RKO (cell line): ENCODE results near the gene ZFYVE28.
"Not testable (repeated sequence)": the region's sequence is repeated elsewhere in the genome, so short reads cannot be mapped to it uniquely, and the experiment has no call there.

Source experiments
- DNase-seq: peaks from one replicate; pipeline ENCODE4 v3.0.0-alpha.2; 2016; ENCODE audit warnings: low spot score

ZFYVE28 gene

DNA sequence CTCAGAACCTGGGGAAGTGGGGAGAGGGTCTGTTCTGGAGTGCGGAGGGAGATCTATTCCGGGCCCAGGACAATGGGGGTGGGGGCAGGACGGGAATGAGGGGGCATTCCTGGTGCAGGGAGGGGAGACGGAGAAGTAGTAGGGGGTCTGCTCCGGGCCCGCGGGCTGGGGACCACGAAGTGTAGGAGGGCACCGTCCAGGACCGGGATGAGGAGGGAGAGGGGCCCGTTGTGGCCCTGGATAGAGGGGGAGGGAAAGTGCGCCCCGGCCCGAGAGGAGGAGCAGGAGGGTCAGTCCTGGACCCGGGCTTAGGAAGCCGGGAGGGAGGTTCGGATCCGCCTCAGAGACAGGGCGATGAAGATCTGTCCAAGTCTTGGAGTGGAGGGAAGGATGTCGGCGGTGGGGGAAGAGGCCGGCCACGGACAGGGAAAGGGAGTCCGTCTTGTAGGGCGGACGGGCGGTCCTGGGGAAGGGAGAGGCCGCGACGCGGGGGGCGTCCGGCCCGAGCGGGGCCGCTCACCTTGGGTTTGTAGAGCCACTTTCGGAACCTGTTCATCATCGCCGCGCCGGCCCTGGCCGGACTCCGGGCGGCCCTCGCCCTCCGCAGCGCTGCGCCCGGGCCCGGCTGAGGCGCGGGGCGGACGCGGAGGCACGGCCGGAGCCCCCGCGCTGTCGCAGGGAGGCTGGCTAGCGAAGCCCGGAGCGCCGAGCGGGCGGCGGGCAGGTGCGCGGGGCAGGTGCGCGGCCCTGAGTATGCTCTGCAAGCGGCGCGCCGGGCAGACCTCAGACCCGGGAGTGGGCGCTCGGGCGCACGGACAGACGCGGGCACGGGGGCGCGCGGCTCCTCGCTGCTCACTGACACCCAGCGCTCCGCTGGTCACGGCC is at the start of gene ZFYVE28:
ZFYVE28 (minus strand) TSS at position 881 of the 885 bp plus-strand sequence; CDS start at position 559, 322 bp downstream.
- DNase-seq, result peak; percentile 57

DNA sequence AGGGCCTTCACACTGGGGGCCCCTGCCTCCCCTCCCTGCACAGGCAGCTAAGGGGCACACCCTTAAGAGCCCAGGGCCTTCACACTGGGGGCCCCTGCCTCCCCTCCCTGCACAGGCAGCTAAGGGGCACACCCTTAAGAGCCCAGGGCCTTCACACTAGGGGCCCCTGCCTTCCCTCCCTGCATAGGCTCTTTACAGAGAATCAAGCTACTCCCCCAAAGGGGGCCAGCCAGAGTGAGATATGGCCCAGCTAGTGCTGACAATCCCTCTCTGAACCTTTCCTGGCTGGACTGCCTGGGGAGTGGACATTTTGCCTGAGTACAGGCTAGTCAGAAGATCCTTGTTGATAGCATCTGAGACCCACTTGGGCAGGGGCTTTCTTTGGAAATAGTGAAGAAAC is 47.1 kb upstream of the ZFYVE28 start:
- DNase-seq, result not testable (repeated sequence)

DNA sequence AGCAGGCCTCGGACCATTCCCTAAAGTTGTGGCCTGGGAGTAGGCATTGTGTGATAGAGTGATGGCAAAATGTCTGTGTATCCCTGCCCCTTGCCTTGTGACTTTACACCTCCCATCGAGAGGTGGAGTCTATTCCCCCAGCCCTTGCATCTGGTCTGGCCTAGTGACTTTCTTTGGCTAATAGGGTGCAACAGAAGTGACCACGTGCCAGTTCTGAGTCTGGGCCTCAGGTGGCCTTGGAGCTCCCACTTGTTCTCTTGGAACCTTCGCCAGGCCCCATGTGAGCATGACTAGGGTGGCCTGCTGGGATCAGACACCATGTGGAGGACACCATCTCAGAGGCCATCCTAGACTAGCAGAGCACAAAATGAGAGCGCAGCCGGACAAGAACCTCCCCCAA is 46.6 kb upstream of the ZFYVE28 start:
- DNase-seq, result no peak

DNA sequence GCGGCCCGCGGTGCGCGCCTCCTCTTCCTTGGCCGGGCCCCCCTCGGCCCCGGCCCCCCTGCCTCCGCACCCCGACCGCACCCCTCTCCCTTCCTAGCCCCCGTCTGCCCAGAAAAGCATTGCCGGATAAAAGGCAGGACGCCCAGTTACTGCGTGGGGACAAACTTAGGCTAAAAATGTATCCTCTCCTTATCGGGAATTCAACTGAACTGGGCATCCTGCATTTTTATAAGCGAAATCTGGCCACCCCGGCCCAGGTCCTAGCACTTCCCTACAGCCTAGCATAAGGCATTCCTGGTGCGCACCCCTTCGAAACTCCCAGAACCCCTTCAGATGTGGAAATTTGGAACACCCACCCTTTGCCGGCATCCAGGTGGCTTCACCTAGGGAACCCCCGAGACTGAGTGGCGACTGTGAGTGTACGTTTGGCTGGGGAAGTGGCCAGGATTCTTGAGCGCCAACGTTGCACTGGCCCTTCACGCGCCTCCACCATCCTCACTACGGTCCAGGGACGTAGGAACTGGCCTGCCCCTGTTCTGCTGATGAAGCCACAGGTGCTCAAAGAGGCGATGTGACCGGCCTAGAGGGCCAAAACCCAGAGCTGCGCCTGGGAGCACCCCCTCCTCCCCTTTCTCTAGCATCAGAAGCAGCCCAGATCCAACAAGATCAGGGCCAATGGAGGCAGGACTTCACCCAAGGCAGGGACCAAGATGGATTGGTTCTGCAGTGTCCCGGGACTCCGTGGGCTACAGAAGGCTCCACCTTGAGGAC is 44.7 kb upstream of the ZFYVE28 start:
- DNase-seq, result no peak

DNA sequence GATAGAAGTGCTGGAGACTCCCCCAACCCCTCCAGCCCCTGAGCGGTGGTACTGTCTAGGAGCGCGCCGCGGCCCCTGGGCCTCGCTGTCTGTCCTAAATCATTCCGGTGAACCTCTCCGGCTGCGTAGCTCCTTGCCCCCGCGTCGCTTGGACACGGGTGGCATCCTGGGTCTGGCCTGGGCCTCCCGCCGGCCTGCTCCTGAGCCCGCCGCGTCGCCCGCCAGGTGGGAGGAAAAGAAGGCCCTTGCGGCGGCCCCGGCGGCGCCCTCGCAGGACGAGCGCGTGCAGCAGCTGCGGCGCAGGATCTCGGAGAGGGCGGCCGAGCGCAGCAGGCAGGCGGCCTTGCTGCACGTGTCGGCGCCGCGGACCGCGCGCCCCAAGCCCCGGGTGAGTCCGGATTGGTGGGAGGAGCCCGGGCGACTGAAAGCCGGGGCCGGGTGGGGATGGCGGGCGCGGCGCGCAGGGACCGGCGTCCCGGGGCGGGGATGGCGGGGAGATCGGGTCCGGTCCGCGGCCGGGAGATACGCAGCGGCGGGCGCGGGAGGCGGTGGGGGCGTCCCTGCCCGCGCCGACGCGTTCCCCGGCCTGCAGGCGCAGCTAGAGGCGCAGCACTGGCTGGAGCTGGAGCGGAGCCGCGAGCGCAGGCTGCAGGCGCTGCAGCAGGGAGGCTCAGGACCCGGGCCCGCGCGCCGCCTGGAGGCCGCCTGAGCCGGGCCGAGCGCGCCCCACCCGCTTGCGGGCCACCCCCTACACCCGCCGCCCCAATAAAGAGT is 44.0 kb upstream of the ZFYVE28 start:
- DNase-seq, result peak; percentile 80

DNA sequence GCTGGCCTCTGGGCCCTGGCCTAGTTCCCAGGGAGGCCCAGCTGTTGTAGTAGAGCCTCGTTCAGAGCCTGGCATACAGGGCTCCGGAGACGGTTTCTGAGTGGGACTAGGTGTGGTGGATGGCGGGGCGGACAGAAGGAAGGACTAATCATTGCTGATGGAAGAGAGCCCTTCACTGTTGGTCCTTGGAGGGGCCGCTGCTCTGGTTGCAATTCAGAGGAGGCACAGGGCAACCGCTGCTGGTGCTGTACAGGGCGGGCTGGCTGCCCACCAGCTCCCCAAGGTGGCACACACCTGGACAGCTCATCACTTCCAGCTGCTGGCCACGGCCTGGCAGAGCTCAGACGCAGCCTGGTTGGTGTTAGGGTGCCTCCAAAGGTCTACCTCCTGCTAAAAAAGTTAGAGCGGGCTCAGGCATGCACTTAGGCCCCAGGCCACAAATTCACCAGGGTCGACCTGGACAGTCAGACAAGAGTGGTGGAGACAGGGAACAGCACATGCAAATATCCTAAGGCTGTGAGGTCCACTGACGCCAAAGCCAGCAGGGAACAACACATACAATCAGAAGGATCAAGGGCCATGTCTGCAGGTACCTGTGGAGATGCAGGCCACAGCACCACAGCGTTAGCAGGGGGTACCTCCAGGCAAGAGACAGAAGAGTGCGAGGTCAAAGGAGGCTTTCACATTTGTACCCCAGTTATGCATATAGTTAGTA is 43.0 kb upstream of the ZFYVE28 start:
- DNase-seq, result no peak

DNA sequence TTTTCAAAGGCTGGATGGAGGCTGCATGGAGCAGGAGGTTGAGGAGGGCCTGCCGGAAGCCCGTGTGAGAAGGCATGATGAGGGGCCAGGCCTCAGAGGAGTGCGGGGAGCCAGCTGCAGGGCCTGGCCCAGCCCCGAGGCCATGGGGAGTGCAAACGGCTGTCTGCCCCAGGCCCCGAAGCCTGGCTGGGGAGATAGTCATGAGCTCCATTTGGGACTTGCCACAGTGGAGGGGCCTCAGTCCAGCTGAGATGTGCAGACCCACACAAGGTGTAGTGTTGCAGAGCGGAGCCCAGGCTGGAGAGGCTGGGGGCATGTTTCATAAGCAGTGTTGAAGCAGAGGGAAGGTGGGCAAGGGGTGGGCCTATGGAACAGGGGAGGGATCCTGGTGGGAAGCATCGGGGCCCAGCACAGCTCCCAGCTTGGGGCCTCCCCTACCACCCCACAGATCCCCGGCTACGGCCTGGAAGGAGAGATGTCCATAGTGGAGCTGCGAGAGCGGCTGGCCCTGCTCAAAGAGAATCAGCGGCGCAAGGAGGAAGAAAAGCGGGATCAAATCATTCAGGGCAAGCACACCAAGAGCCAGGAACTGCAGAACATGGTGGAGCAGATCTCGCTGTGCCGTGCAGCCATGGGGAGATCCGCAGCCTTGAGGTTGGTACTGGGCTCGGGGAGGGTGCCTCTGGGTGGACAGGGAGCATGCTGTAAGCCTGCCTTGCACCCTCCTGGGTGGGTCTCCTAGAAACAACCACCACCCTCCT is 41.3 kb upstream of the ZFYVE28 start:
- no peak for DNase-seq

DNA sequence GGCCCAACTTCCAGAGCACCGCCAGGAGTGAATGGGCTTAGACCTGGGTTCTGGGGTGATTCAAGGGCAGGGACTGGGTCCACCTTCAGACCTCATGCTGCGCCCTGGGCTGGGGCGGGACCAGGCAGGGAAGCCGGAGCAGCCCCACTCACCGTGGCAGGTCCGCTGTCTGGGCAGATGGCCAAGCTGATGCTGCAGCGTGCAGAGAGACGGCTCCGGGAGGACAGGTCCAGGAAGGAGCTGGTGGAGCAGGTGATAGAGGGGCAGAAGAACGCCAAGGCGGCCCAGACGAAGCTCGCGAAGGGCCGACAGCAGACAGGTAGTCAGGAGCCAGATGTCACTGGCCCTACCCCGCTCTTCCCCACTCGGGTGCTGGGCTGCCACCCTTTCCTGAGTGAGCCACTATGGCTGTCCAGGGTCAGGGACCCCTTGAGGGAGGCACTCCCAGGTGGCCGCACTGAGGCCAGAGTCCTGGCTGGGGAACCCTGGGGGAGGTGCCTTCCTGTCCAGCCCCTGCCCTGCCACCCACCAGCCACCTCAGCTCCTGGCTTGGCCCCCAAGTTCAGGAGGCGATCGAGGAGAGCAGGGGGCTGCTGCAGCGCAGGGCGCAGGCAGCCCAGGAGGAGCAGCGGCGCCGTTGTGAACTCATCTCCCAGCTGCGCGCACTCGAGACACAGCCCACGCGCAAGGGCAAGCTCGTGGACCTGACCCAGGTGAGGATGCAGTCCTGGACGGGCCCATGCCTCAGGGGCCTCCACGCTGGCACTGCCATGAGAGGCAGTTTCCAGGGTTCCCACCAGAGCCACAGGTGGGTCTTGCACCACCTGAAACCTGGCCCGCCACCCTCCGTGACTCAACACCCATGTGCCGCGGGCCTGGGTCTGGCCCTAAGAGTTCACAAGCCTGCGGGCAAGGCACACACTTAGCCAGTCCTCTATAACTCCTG is 40.4 kb upstream of the ZFYVE28 start:
- no peak for DNase-seq

DNA sequence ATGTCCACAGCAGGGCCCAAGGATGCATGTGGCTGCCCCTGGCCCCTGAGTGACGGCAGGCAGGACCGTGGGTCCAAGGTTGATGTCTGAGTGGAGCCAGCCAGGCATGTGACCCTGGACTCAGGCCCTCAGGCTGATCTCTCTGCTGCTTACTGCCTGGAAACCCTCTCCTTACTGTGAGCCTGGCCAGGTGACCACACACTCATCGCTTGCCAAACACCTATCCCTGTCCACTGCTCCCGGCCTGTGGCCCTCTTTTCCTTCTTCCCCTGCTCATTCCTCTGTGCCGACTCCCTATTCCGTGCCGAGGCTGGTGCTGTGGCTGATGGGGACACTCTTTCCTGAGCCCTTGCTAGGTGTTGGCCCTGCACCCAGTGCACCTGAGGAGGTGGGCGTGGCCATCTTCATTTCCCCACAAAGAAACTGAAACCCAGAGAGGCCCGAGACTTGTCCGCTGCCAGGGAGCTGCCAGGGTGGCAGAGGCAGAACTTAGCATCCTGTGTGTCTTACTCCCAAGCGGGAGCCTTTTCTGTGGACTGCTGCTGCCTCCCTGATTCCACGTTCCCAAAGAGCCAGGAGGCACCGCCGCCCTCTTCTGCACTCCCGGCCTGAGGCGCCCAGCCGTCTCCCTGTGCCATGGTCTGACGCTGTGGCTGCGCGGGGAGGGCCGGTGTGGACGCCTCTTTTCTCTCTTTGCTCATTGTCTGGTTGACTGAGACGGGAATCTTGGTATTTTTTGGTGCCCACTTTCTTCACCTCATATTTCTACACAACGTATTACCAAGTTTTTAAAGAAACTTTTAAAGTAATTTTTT is 39.2 kb upstream of the ZFYVE28 start:
- DNase-seq, result no peak

DNA sequence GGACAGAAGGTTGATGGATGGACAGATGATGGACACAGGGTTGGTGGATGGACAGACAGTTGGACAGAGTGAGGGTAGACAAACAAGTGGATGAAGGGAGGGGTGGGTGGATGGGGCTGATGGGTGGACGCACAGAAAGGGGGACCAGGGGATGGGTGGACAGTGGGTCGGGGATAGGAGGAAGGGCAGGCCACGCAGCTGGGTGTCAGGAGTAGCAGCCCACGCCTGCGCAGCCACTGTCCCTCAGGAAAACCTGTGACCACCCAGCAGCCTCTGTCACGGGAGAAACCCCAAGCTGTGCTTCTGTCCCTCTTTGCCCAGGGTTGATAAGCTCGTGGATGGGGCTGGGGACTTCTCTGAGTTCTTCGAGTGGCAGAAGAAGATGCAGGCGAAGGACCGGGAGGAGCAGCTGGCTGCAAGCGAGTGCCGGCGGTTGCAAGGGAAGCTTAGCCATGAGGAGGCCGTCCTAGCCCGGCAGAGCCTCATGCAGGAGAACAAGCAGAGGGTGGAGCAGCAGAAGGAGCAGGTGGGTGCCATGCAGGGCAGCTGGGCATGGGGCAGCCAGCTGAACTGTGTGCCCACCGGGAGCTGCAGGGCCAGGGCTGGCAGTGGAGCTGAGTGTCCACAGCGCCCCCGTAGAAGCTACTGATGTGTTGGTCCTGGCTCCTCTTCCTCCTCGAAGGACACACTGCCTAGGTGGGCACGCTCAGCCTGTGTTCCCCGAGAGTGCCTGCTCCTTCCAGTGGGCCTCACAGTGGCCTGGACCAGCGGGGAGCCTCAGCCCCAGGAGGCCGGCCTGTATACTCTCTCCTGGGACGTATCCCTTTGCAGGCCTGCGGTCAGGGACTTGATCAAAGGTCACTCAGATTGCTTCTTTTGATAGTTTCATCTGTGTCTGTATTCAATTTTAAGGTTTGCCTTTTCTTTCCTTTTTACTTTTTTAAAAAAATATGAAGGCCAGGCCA is 33.7 kb upstream of the ZFYVE28 start:
- no peak for DNase-seq

DNA sequence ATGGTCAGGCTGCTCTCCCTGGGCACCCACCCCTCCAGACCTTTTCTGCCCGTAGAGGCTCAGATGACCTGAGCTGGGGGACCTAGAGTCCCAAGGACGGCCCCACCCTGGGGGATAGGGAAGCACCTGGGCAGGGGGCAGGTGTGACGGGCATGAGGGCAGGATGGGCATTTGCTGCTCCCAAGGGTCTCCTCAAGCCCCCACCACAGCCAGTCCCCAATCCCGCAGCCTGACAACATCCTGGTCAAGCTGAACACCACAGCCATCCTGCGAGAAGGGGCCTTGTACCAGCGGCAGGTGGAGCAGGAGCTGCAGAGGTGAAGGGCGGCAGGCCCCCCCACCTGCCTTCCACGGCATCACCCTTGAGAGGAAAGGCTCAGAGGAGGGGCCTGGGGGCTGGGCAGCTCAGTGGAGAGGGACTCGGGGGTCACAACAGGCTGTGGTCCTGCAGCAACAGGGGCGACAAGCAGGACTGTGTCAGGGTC is 32.6 kb upstream of the ZFYVE28 start:
- DNase-seq, result no peak

DNA sequence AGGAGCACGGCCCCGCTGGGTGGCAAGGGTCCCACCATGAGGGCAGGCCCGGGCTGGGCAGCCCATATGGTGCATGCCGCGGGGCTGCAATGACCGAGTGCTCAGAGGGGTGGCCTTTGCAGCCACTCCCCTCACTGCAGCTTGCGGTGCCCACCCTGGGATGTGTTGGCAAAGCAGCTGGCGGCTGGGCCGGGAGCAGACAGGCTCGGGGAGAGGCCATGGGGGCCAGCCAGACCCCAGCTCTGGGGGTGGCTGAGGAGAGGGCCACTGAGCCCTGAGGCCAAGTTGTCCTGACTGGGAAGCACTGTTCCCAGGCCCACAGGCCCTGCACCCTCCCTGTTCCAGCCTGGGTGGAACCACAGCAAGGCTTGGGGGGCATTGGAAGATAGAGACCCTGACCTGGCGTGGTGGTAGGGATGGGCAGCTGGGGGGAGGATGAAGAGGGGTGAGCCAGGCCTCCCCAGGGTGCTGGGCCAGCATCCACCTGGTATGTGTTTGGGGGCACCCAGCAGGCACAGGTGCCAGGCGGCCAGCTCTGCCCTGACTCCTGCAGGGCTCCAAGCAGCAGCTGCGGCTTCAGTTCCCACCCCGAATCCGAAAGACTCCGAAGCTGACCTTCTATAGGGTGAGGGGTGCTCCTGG is 32.1 kb upstream of the ZFYVE28 start:
- no peak for DNase-seq

DNA sequence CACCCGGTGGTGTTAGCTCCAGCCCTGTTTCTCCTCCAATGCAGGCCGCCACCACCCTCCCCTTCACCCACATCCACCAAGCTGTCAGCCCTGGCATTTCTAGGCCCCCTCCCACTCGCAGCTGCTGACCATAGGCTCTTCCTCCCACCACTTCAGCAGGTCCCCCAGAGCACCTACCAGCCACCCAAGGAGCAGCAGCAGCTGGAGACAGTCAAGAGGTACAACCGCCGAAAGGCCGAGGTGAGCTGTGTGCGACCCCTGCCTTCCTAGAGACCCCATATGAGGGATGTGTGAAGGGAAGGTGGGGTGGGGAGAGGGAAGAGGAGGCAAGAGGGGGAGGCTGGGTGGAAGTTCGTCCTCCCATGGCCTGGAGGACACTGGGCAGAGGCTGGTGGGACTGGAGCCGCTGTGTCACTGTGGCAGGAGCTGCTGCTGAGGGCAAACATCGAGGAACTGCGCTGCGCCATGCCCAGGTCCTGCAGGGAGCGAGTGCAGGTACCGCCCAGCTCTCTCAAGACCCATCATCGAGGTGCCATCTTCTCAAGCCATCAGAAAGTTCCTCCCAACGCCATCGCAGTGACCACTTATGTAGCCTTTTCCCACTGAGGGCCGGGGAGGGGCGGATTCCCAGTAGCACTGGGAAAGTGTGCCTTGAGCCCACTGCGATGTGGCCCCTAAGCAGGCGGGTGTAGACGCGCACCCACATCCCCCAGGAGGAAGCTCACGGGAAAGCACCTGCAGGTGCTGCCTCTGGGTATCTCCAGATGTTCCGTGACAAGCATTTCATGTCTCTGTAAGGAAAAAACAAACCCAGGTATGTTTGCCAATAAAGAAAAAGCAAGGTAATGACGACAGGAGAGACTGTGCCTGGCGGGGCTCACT is 31.3 kb upstream of the ZFYVE28 start:
- no peak for DNase-seq

DNA sequence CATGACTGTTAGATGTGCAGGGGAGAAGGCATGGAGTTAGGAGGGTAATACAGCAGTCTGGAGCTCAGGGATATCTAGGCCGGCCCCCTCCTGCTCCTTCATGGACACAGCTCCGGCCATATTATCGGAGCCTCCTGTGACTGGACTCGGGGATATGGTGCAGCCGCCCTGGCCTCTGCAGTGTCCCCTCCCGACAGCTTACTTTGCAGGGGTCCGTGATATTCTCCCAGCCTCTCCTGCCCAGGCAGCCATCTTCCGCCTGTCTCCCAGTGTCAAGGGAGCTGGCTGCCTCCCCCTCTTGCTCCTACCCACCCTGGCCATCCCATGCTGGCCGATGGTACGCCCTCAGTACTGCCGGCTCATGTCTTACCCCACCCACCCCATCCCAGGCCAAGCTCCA is 30.6 kb upstream of the ZFYVE28 start:
- DNase-seq, result no peak

DNA sequence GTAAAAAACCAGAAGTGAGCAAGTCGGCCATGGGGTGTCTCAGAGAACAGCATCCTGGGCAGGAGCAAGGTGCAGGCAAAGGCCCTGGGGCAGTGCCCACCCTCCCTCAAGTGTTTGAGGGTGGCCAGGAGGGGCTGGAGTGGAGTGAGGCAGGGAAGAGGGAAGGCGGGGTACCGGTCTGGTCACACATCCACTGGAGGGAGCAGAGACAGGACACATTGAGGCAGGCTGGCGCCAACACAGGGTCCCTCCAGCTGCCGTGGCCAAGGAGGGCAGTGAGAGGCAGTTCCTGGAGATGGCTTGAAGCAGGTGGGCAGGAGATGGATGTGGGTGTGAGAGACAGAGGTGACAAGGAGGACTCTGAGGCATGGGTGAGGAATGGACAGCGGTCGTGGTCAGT is 30.1 kb upstream of the ZFYVE28 start:
- no peak for DNase-seq
